GM10847 (cell line): ENCODE data around the gene PTPRD.

Source experiments
- POLR2A ChIP-seq: IDR thresholded peaks from 2 replicates; pipeline ENCODE4 v1.6.1; 2011; ENCODE audit not compliant: insufficient read length; ENCODE audit errors: extremely low read depth

Gene PTPRD

DNA sequence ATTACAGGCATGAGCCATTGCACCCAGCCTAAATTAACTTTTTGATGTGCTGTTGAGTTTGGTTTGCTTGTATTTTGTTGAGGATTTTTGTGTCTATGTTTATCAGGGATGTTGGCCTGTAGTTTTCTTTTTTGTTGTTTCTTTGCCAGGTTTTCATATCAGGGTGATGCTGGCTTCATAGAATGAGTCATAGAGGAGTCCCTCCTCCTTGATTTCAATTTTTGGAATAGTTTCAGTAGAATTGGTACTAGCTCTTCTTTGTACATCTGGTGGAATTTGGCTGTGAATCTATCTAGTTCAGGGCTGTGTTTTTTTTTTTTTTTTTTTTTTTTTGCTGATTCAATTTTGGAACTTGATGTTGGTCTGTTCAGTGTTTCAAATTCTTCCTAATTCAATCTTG is 1648.9 kb downstream of the PTPRD start:
- TF ChIP-seq POLR2A: no peak

DNA sequence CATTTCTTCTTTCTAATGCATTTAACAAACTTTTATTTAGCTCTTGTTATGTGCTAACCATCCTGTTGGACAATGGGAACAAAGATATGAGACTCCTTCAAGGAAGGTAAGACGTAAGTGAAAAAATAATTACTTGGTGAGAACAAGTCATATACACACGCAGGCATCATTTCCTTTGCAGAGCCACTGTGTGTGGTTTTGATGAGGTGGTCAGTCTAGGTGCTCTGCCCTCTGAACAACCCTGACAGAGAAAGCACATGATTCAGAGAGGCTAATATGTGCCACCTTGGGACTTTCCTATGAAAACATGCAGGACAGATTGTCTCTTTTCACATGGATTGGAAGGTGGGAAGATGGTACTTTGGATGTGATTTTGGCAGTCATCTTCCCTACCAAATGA is 1650.7 kb downstream of the PTPRD start:
- TF ChIP-seq POLR2A: no peak

DNA sequence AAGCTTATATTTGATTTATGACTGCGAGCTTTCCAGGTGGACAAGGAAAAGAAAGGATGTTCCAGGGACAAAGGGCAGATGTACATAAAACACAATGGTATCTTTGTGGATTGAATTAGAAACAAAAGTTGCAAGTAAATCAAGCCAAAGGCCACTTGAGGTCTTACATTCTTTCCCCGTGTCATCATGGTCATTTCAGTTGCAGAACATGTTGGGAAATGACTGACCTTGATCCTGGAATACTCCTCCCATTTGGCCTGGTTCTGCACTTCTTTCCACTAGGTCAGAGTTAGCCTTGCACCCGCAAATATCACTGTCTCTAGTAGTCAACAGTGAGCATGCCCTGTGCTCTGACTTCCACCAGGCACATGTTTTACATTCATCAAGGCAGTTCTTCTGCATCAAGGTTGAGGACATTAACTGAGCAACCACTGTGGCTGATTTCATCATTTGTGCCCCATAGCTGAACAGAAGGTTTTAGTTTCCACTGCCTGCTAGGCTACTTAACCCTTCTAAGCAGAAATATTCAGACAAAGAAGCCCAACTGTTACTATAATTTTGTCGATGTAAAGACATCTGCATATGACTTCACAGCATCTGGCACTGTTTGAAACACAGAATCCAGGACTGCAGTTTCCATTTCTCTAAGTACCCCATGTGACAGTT is 1651.5 kb downstream of the PTPRD start:
- no peak for TF ChIP-seq POLR2A

DNA sequence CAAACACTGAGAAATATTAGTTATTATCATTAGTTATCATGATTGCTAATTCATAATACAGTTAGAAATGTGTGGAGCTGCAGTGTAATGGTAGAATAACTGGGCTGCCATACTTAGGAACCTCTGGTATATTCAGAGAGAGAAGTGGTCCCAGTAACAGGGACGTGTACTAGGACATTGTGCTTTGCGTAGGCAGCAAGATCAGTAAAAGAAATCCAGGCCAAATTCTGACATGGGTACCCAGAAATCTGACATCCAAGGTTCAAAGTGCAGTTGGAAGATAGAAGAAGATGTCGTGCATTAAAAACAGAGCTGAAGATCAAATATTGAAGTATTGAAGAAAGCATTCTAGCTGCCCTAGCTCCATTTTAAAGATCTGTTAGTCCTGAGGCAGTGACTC is 1652.5 kb downstream of the PTPRD start:
- no peak for TF ChIP-seq POLR2A

DNA sequence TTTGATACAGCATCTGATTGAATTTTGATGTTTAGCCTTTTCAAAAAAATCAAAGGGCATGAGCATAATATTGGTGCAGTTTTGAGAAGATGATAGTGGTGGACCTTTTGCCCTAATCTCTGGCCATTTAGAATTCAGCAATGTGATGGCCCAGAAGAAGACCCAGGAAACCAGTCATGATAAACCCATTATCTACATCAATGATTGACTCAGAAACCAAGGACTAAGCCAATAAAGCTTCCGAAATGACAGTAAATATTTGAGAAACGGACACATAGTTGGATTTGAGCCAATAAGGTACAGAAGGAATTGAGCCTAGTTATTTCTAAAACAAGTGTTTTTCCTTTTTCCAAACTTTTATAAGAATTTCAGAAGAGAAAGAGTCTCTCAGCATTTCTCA is 1654.4 kb downstream of the PTPRD start:
- no peak for TF ChIP-seq POLR2A

DNA sequence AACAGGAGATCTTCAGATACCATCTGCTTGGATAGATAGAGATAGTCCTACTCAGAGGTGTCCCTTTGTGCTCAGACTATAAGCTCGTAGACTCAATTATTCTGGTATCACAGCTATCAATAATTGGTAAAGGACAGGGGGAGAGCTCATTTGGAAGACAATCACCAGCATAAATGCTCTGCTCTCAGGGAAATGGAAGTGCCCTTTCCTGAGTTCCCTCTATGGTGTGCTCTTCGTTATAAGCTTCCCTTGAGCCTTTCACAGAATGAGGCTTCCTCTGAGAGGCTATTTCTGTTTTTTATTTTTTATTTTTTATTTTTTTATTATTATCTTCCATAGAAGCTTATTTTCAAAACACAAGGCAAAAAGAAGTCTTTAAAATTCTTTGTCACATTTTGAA is 1657.5 kb downstream of the PTPRD start:
- no peak for TF ChIP-seq POLR2A

DNA sequence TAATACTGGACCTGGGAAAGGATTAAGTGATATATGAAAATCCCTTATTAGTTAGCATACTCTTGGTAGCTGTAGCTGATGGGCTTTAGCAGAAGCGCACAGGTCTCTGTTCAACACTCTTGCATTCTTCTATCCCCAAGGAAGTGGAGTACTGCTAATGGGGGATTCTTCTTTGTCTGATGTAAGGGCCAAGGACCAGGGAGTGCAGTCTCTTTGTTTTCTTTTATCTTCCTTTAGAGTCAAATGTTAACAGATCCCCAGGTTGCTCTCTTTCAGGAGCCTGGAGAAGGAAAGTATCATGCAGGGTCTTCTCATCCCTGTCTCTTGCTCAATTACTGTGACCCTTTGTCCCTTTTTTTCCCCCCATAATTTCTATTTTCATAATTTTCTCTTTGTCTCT is 1666.3 kb downstream of the PTPRD start:
- no peak for TF ChIP-seq POLR2A

DNA sequence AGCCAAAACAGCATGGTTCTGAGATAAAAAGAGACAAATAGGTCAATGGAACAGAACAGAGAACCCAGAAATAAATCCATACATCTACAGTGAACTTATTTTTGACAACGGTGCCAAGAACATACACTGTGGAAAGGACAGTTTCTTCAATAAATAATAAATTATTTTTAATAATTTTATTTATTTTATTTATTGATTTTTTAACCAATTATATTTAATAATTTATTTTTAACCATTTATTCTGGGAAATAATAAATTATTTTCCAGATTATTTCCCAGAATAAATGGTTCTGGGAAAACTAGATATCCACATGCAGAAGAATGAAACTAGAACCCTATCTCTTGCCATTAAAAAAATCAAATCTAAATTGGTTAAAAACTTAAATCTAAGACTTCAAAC is 1669.4 kb downstream of the PTPRD start:
- no peak for TF ChIP-seq POLR2A

DNA sequence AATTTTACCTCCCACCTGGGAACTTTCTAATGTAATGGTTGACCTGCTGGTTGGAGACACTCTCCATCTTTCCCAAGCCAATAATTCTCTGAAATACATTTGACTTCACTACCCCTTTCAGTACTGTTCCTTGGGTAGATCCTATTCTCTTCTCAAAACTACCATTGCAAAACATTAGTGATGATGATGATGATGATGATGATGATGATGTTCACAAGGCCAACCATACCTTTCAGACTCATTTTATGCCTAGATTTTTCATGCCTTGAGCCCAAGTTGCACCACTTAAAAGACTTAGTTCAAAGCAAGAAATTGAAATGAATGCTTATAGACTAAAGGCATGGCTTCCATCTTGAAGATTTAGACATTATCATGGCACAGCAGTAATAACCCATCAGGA is 1672.2 kb downstream of the PTPRD start:
- TF ChIP-seq POLR2A: no peak

DNA sequence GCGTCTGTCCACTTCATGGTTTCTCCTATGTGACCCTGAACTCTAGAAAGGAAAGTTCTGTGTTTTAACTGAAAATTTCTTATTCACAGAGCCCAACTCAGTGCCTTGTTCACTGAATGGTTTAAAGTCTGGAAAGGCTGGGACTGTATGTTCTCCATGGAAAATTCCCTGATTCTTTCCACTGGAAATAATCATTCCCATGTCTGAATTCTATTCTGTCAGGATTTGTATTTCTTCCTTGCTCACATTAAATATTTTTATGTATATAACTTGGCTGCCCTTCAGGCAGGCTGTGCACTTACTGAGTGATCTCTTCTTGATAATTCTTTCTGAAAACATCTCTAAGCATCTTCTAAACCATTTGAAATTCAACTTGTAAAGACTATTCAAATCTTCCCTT is 1686.3 kb downstream of the PTPRD start:
- TF ChIP-seq POLR2A: no peak

DNA sequence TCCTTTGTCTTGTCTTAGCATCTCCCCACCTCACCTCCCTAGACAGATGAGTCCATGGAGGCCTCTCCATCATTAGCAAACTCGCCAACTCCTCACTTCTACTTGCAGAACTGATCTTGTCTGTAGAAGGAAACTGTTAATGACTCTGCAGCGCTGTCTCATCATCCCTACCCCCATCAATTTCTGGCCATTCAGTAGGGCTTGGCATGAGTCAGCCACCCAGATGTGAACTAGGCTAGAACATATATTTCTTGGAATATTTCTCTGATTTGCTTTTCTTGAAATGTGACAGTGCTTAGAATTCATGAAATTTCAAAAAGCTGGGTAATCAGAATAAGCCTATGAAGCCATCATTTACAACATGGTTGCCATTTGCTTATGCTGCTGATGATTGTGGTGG is 1688.2 kb downstream of the PTPRD start:
- no peak for TF ChIP-seq POLR2A

DNA sequence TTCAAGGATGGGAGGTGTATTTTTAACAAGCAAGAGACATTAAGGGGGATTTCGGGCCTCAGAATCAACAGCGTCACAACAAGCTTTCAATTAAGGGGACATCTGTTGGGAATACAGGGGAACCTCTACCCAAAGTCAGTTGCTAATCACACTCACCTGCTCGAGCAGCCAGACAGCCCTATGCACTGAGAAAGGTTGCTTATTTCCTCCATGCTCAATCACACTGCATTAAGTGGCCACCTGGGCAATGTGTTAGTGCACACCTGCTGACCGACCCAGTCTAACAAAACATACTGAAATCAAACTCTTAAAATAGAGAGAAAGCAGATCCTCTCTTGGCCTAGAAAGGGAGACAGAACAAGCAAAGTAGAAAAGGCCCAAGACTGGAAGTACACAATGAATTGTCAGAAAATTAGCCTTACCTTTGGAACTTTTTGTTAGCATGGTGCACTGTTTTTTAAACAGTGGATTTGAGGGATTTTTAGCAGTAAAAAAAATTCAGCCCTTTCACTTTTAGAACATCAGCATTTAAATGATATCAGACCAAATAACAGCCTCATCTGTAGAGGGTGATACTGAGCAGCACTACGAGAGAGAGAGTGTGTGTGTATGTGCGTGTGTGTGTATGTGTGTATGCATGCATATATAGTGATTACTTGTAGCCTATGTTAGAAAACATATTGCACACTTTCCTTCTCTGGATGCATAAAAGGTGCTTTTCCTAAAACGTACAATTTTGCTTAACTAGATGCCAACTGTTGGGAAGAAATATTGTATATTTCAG is 1694.7 kb downstream of the PTPRD start:
- no peak for TF ChIP-seq POLR2A

DNA sequence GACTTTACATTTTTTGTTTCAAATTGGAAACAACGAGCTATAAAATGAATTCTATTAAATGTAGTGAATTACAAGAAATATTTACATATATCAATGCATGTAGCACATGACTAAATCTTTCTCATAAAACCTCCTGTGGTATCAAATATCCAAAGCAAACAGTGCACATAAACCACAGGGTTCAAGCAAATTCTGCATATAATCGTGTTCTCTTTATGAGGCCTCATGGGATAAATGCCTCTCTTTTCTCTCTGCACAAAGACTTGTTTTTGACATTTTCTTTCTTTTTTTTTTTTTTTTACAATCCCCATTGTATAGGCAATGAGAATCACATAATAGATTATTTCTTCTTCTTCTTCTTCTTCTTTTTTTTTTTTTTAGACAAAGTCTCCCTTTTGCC is 1696.0 kb downstream of the PTPRD start:
- TF ChIP-seq POLR2A: no peak

DNA sequence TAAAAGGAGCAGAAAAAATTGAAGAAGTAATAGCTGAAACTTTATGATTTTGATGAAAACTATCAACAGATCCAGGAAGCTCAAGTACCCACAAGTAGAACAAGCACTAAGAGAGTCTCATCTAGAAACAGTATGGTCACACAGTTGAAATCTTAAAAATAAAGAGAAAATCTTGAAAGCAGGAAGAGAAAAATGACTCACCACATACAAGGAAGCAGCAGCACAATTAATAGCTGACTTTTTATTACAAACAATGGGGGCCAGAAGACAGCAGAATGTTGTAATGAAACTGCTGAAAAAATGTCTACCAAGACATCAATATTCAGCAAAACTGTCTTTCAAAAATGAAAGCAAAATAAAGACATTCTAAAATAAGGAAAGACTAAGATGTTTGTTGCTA is 1704.9 kb downstream of the PTPRD start:
- no peak for TF ChIP-seq POLR2A

DNA sequence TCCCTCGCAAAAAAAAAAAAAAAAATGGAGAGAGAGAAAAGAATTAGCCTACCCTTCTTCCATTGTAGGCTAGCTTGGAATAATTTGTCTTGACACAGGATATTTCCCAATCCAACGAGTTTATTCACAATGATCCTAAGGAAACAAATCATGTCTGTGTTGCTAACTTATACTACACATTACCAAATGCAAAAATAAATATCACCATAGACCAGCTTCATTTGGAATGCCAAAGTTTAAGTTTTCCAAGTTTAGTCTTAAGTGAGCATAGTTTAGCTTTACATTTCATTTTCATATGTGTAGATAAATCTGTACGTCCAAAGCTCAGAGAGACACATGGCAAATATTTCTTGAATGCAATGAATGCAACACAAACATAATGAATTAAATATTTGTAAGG is 1707.1 kb downstream of the PTPRD start:
- TF ChIP-seq POLR2A: no peak

DNA sequence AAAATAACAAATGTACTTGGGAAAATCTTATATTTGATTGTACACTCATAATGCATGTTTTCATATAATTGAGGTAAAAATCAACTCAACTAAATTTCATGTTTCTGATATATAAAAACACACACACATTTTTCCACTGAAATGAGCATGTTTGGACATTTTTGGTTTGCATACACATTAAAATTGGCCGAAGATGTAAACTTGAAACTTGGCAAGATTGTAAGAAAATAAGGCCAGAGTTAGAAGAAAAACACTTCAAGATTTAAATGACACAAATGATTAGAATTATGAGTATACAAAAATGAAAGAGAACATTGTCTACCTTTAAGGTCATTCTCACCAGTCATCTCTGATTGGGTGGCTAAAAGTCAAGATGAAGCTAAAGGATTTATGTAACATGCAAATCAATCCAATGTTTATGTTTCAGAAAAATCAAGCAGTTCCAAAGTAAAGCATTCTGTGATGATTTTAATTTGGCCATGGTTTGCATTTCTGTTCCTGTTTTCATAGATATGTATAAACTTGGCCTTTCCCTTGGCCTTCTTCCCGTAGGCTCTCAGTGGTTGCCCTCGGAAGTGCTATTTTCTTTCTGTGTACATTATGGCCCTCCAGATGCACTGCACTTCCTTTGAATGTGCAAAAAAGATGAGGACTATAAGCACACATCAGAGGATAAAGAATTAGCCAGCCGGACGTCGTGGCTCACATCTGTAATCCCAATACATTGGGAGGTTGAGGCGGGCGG is 1707.9 kb downstream of the PTPRD start:
- no peak for TF ChIP-seq POLR2A

DNA sequence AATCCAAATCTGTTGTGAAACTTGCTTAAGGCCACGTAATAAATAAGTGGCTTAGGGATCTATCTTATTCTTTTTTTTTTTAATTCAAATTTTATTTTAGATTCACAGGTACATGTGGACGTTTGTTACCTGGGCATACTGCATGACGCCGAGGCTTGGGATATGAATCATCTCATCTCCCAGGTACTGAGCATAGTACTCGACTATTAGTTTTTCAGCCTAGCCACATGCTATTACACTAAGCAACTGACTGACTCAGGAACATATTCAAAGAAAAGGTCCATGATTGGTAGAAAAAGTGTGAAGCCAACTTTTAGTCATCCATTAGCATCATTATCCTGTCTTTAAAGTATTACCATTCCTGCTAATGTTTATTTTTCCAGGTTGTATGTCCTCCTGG is 1709.7 kb downstream of the PTPRD start:
- TF ChIP-seq POLR2A: no peak

DNA sequence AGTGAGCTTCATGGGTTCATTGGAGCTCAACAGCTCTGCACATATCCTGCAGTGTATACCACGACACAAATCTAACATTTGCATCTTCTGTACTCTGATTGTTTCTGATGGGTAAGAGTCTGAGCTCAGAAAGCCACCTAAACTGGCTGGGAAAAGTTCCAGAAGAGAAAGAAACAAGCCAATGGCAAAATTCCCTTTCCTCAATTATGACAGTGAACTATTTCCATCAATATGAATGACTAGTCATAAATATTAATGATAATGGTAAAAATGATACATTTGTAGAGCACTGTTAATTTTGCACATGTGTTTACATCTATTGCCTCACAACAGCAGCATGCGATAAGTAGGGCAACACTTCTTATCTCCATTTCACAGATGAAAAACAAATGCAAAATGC is 1711.7 kb downstream of the PTPRD start:
- TF ChIP-seq POLR2A: no peak
